PC-3 (cell line): ENCODE measurements around the gene DSG3. TPM values are rescaled to one million over a fixed set of nuclear protein-coding genes. Genes with fewer than 3 reads are reported as not detected.

Experiments used
- ATAC-seq: fragments of 200-7000 bp; cut with Tn5 transposase; 2 replicates; pipeline ENCODE4 v1.9.1; 2020; ENCODE audit warnings: mild to moderate bottlenecking, moderate library complexity
- BruUV-seq: library from RNA; stranded (reverse); fragments of 400-500 nt; replicated peaks from 2 replicates; lab custom pipeline; 2021; lab: Mats Ljungman, UMichigan
- CTCF ChIA-PET: fragments of 300-600 bp; sonication (Branson Sonifier 250); formaldehyde crosslinking; loops from one replicate; lab custom pipeline; 2022; ENCODE audit warnings: antibody characterized with exemption; lab: Charles Lee
- POLR2A ChIA-PET: fragments of 300-600 bp; sonication (Branson Sonifier 250); formaldehyde crosslinking; loops from one replicate; lab custom pipeline; 2022; ENCODE audit warnings: antibody characterized with exemption; ENCODE audit not compliant: unreplicated experiment; lab: Charles Lee
- DNase-seq: peaks from one replicate; pipeline ENCODE4 v3.0.0-alpha.2; 2015
- H2AFZ ChIP-seq: fragments of 300-600 bp; sonication (generic); 2 replicates; pipeline ENCODE4 v1.6.0; 2016; ENCODE audit warnings: antibody characterized with exemption, low read length
- H3F3A ChIP-seq: fragments of 300-600 bp; sonication (generic); one replicate; pipeline ENCODE4 v1.6.0; 2017; ENCODE audit warnings: antibody characterized with exemption, low read length, control low read depth, mild to moderate bottlenecking; ENCODE audit not compliant: unreplicated experiment
- H3K27ac ChIP-seq: fragments of 300-600 bp; sonication (generic); 2 replicates; pipeline ENCODE4 v1.5.1; 2016; ENCODE audit warnings: mild to moderate bottlenecking, low read length
- H3K27me3 ChIP-seq: fragments of 300-600 bp; sonication (generic); 2 replicates; pipeline ENCODE4 v1.6.1; 2016; ENCODE audit warnings: low read length, mixed read lengths
- H3K36me3 ChIP-seq: fragments of 300-600 bp; sonication (generic); 2 replicates; pipeline ENCODE4 v1.6.1; 2016; ENCODE audit warnings: low read depth, mixed run types, low read length, mixed read lengths
- H3K4me1 ChIP-seq: fragments of 300-600 bp; sonication (generic); 2 replicates; pipeline ENCODE4 v1.5.1; 2016; ENCODE audit warnings: low read length; ENCODE audit not compliant: insufficient read depth
- H3K4me2 ChIP-seq: fragments of 300-600 bp; sonication (generic); 2 replicates; pipeline ENCODE4 v1.6.0; 2016; ENCODE audit warnings: low read length
- H3K4me3 ChIP-seq: fragments of 300-600 bp; sonication (generic); 2 replicates; pipeline ENCODE4 v1.5.1; 2016; ENCODE audit warnings: mild to moderate bottlenecking, low read length, mixed read lengths
- H3K79me2 ChIP-seq: fragments of 300-600 bp; sonication (generic); 2 replicates; pipeline ENCODE4 v1.6.1; 2017; ENCODE audit warnings: low read length, mixed read lengths
- H3K9ac ChIP-seq: fragments of 300-600 bp; sonication (generic); 2 replicates; pipeline ENCODE4 v1.6.0; 2016; ENCODE audit warnings: mild to moderate bottlenecking, low read length
- H3K9me2 ChIP-seq: fragments of 300-600 bp; sonication (generic); replicated peaks from 2 replicates; pipeline ENCODE4 v1.6.1; 2016; ENCODE audit warnings: mixed run types, low read length, mixed read lengths
- H3K9me3 ChIP-seq: fragments of 300-600 bp; sonication (generic); 2 replicates; pipeline ENCODE4 v1.6.1; 2016; ENCODE audit warnings: low read length, mixed read lengths
- H4K20me1 ChIP-seq: fragments of 300-600 bp; sonication (generic); 2 replicates; pipeline ENCODE4 v1.6.1; 2016; ENCODE audit warnings: low read length, mixed read lengths
- CTCF ChIP-seq: fragments of 300-600 bp; sonication (generic); conservative IDR thresholded peaks from 2 replicates; pipeline ENCODE4 v1.5.1; 2017; ENCODE audit warnings: antibody characterized with exemption, low read depth, mild to moderate bottlenecking, low read length
- EZH2 ChIP-seq: fragments of 300-600 bp; sonication (generic); IDR thresholded peaks from one replicate; pipeline ENCODE4 v1.6.1; 2017; ENCODE audit warnings: antibody characterized with exemption, mild to moderate bottlenecking, low read length; ENCODE audit not compliant: unreplicated experiment
- EZH2phosphoT487 ChIP-seq: fragments of 300-600 bp; sonication (generic); IDR thresholded peaks from 2 replicates; pipeline ENCODE4 v1.6.1; 2018; ENCODE audit warnings: mild to moderate bottlenecking, antibody characterized with exemption, low read length, borderline replicate concordance
- intact Hi-C: fragments of 100-400 bp; cut with micrococcal nuclease; formaldehyde crosslinking; loops from 2 replicates; pipeline ENCODE4 v1.9.0; 2023
- total RNA-seq: library from RNA; depleted of rRNA; stranded (reverse); fragments of >200 nt; gene quantifications from 2 replicates; pipeline ENCODE4 v1.2.3, GENCODE V29; 2014

The DSG3 gene
- total RNA-seq, 1 experiment from 2014 or later: not detected

GRCh38 chr18:31429623-31430022 is 17.9 kb upstream of the DSG3 start:
- H3K27ac ChIP-seq: no peak overlapping the region
- no peak overlapping the region for H3K4me3 ChIP-seq
- ChIA-PET POLR2A (interaction anchor here (0.6 kb wide), 1 partner anchor 61 kb away, joined by 20 read pairs; no protein-coding TSS in a partner anchor), CTCF (no interaction called here)
- no TSS peak for BruUV-seq
- no peaks in the 10 kb centered on the region for H3K79me2 ChIP-seq
- peak; percentile 95 for ATAC-seq
- H3K27me3 ChIP-seq: no peaks in the 10 kb centered on the region
- no peak for TF ChIP-seq EZH2
- TF ChIP-seq EZH2phosphoT487: no peak
- no peak for TF ChIP-seq CTCF
- DNase-seq: peak; percentile 50
- H3K4me1 ChIP-seq: peaks cover 10% of the 10 kb centered on the region; the same call in 1 of the 2 replicates
- peak overlapping the region; percentile 46 for H3K4me2 ChIP-seq
- H3K36me3 ChIP-seq: no peaks in the 10 kb centered on the region
- intact Hi-C loops: no loop called here
- H3K9ac ChIP-seq: no peak overlapping the region
- H3K9me2 ChIP-seq: no peaks in the 10 kb centered on the region
- no peaks in the 10 kb centered on the region for H3F3A ChIP-seq
- H2AFZ ChIP-seq: peak overlapping the region; percentile 48; the same call in 1 of the 2 replicates
- H3K9me3 ChIP-seq: no peaks in the 10 kb centered on the region
- H4K20me1 ChIP-seq: no peaks in the 10 kb centered on the region

GRCh38 chr18:31430072-31430471 is 17.5 kb upstream of the DSG3 start:
- intact Hi-C loops: no loop called here
- H3K27ac ChIP-seq: no peak overlapping the region
- no peaks in the 10 kb centered on the region for H3K27me3 ChIP-seq
- CTCF ChIA-PET: no interaction called here
- ATAC-seq (no peak), DNase-seq (no peak)
- BruUV-seq: no TSS peak
- no peak for TF ChIP-seq EZH2
- no peak for TF ChIP-seq EZH2phosphoT487
- no peak for TF ChIP-seq CTCF
- no peaks in the 10 kb centered on the region for H3K36me3 ChIP-seq
- H2AFZ ChIP-seq: 0 out of 2 replicates have a peak overlapping the region, but pooled peaks have one; percentile 42
- POLR2A ChIA-PET: interaction anchor here (0.6 kb wide), 1 partner anchor 60 kb away, joined by 20 read pairs; no protein-coding TSS in a partner anchor
- H3K4me3 ChIP-seq: no peak overlapping the region
- H3K9ac ChIP-seq: no peak overlapping the region
- no peaks in the 10 kb centered on the region for H3K79me2 ChIP-seq
- H4K20me1 ChIP-seq: no peaks in the 10 kb centered on the region
- H3K4me2 ChIP-seq: no peak overlapping the region
- H3K4me1 ChIP-seq: peaks cover 10% of the 10 kb centered on the region; the same call in 1 of the 2 replicates
- no peaks in the 10 kb centered on the region for H3K9me3 ChIP-seq
- H3F3A ChIP-seq: no peaks in the 10 kb centered on the region
- no peaks in the 10 kb centered on the region for H3K9me2 ChIP-seq

- no peaks in the 10 kb centered on the region for H3K9me2 ChIP-seq
These were observed 17.0 kb upstream of the DSG3 start for GRCh38 chr18:31430554-31430953.

More at GRCh38 chr18:31430554-31430953, 17.0 kb upstream of the DSG3 start:
- H3K27ac ChIP-seq: no peak overlapping the region
- BruUV-seq: no TSS peak
- no peaks in the 10 kb centered on the region for H3K79me2 ChIP-seq
- no peak for TF ChIP-seq EZH2phosphoT487
- no peaks in the 10 kb centered on the region for H3K27me3 ChIP-seq
- H3K4me3 ChIP-seq: no peak overlapping the region
- no peaks in the 10 kb centered on the region for H3K9me3 ChIP-seq
- intact Hi-C loops: no loop called here
- ATAC-seq: no peak
- no peaks in the 10 kb centered on the region for H3K36me3 ChIP-seq
- no peak for DNase-seq
- H3F3A ChIP-seq: no peaks in the 10 kb centered on the region
- H4K20me1 ChIP-seq: no peaks in the 10 kb centered on the region
- H2AFZ ChIP-seq: no peak overlapping the region
- ChIA-PET POLR2A (no interaction called here), CTCF (no interaction called here)
- H3K4me2 ChIP-seq: no peak overlapping the region
- H3K9ac ChIP-seq: no peak overlapping the region
- H3K4me1 ChIP-seq: peaks cover 10% of the 10 kb centered on the region; the same call in 1 of the 2 replicates
